Measurements from ENCODE around the gene TMED1.

TMED1 gene

DNA sequence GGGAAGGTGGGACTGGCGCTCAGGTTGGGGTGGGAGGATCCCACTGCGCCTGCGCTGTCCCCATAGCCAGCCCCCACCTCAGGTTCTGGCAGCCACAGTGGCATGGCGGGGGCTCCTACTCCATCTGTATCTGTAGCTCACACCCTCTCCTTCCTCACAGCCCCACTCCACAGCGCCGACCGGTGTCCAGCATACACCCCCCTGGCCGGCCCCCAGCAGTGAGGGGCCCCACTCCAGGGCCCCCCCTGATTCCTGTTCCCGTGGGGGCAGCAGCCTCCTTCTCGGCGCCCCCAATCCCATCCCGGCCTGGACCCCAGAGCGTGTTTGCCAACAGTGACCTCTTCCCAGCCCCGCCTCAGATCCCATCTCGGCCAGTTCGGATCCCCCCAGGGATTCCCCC is 6.0 kb downstream of the TMED1 start:
- DNase-seq (ENCODE audit: low read depth, low spot score) = no peak
- H3K4me3 ChIP-seq (ENCODE audit: low read depth, low read length) = no peak overlapping the region
- ChIA-PET POLR2A (no interaction called here), CTCF (interaction anchor here (0.9 to 3.0 kb wide), 2 partner anchors 34 to 41 kb away, joined by 3 to 16 read pairs; partner anchors contain the start of gene CARM1)
- TF ChIP-seq, protein P1, sequence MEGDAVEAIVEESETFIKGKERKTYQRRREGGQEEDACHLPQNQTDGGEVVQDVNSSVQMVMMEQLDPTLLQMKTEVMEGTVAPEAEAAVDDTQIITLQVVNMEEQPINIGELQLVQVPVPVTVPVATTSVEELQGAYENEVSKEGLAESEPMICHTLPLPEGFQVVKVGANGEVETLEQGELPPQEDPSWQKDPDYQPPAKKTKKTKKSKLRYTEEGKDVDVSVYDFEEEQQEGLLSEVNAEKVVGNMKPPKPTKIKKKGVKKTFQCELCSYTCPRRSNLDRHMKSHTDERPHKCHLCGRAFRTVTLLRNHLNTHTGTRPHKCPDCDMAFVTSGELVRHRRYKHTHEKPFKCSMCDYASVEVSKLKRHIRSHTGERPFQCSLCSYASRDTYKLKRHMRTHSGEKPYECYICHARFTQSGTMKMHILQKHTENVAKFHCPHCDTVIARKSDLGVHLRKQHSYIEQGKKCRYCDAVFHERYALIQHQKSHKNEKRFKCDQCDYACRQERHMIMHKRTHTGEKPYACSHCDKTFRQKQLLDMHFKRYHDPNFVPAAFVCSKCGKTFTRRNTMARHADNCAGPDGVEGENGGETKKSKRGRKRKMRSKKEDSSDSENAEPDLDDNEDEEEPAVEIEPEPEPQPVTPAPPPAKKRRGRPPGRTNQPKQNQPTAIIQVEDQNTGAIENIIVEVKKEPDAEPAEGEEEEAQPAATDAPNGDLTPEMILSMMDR (IDR thresholded peaks at IDR 0.05; ENCODE audit: insufficient read depth, low read length, missing control alignments) = no peak

DNA sequence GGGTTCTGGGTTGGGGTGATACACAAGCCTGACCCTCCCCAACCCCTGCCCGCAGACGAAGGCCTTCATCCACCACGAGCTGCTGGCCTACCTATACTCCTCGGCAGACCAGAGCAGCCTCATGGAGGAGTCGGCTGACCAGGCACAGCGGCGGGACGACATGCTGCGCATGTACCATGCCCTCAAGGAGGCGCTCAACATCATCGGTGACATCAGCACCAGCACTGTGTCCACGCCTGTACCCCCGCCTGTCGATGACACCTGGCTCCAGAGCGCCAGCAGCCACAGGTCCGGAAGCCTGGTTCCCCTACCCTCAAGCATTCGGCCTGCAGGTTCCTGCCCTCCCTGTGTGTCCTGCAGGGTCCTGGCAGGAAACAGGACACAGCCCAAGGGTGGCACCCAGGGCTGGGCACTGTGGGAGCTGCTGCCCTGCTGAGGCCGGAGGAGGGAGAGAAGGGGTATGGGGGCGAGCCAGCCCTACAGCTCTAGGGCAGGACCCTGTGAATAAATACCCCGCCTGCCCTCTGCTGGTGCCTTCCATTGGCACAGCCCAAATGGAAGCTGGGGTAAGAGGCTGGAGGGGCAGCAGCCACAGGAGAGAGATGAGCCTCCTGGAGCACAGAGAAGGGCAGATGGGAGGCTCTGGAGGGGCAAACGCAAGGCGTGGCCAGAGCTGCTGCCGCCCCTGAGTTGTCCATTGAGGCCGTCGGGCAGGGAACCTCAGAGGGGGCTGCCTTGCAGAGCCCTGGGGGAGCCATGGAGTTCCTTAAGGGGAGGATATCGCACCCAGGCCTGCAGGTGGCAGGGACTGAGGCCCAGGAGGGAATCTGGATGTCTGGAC is 6.8 kb downstream of the TMED1 start:
- no peak for DNase-seq (ENCODE audit: low read depth, low spot score)
- no peak overlapping the region for H3K4me3 ChIP-seq (ENCODE audit: low read depth, low read length)
- ChIA-PET CTCF (interaction anchor here (0.9 to 3.0 kb wide), 4 partner anchors 26 to 130 kb away, joined by 3 to 16 read pairs (median 4); partner anchors contain the start of gene CARM1), POLR2A (no interaction called here)
- TF ChIP-seq, protein P1 (IDR thresholded peaks at IDR 0.05; ENCODE audit: insufficient read depth, low read length, missing control alignments) = no peak

GRCh38 chr19:10826846-10827245 is 9.2 kb downstream of the TMED1 start:
- CTCF ChIA-PET = interaction anchor here (1.4 to 3.0 kb wide), 2 partner anchors 9 to 38 kb away, joined by 5 to 16 read pairs; partner anchors contain the start of gene TMED1
- H3K4me3 ChIP-seq (ENCODE audit: low read depth, low read length) = no peak overlapping the region
- POLR2A ChIA-PET = interaction anchor here (0.7 to 1.3 kb wide), 2 partner anchors 9 kb away, joined by 4 read pairs; partner anchors contain the start of gene TMED1
- DNase-seq (ENCODE audit: low read depth, low spot score) = no peak
- TF ChIP-seq, protein P1 (IDR thresholded peaks at IDR 0.05; ENCODE audit: insufficient read depth, low read length, missing control alignments) = no peak

DNA sequence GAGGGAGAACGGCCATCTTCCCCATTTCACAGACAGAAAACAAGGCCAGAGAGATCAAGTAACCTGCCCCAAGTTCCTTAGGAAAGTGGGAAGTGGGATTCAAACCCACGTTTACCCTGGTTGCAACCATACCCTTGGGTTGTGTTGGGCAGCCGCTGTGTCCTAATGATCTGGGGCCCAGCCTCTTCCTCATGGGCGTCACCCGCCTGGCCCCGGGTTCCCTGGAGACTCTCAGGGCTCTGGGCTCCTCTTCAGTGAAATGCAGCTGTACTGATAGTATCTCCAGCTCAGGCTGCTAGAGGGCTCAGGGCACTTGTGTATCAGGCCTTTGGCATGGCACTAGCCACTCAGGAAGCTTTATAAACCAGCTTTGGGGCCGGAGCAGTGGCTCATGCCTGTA is 9.8 kb downstream of the TMED1 start:
- no peak for DNase-seq (ENCODE audit: low read depth, low spot score)
- TF ChIP-seq, protein P1 (IDR thresholded peaks at IDR 0.05; ENCODE audit: insufficient read depth, low read length, missing control alignments) = no peak
- ChIA-PET CTCF (interaction anchor here (1.4 kb wide), 1 partner anchor 10 kb away, joined by 5 read pairs; the partner anchor contains the start of gene TMED1), POLR2A (interaction anchor here (1.3 kb wide), 1 partner anchor 10 kb away, joined by 4 read pairs; the partner anchor contains the start of gene TMED1)
- no peak overlapping the region for H3K4me3 ChIP-seq (ENCODE audit: low read depth, low read length)

- no peak overlapping the region for H3K4me3 ChIP-seq (ENCODE audit: low read depth, low read length)
- TF ChIP-seq, protein P1 (IDR thresholded peaks at IDR 0.05; ENCODE audit: insufficient read depth, low read length, missing control alignments) = no peak
- ChIA-PET CTCF (interaction anchor here (1.2 to 3.0 kb wide), 3 partner anchors 10 to 106 kb away, joined by 3 to 14 read pairs (median 6); partner anchors contain the start of gene DNM2), POLR2A (interaction anchor here (1.2 kb wide), 1 partner anchor 12 kb away, joined by 5 read pairs; the partner anchor contains the start of gene TMED1)
- DNase-seq (ENCODE audit: low read depth, low spot score) = no peak
Measured at GRCh38 chr19:10823690-10824089, 12.3 kb downstream of the TMED1 start.

DNA sequence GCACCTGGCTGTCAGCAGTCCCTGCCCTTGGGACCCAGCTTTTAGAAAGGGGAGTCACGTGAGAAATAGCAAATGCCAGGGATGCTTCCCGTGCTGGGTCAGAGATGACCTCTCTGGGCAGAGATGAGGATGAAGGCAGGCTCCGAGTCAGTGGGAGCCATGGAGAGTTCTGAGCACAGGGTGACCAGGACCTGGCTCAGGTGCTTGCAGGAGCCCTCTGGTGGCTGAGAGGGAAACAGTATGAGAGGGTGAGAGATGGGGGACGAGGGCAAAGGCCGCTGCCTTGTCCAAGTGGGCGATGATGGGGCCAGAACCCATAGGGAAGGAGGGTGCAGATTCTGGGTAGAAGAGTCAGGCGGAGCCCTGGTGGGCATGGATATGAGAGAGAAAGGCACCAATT is 15.8 kb downstream of the TMED1 start:
- no peak for DNase-seq (ENCODE audit: low read depth, low spot score)
- CTCF ChIA-PET = interaction anchor here (0.9 to 2.7 kb wide), 5 partner anchors 13 to 103 kb away, joined by 4 to 10 read pairs (median 4); partner anchors contain the start of genes CARM1 and DNM2
- no peak overlapping the region for H3K4me3 ChIP-seq (ENCODE audit: low read depth, low read length)
- TF ChIP-seq, protein P1 (IDR thresholded peaks at IDR 0.05; ENCODE audit: insufficient read depth, low read length, missing control alignments) = no peak
- POLR2A ChIA-PET = no interaction called here

All from AG04449 (cell line).